Coronary artery (tissue), 2 donors: Measurements from ENCODE around the gene ALG14.
"Not testable (repeated sequence)": the region's sequence is repeated elsewhere in the genome, so short reads cannot be mapped to it uniquely, and the experiment has no call there.

Experiments
- DNase-seq: peaks from one replicate; pipeline ENCODE4 v3.0.0-alpha.2; 2017; ENCODE audit warnings: low spot score
- H3K27ac ChIP-seq, 2 donors: fragments of 200-600 bp; sonication (generic); one replicate each; pipeline ENCODE4 v1.5.1; 2016 to 2019
- H3K4me3 ChIP-seq: fragments of 200-600 bp; sonication (generic); 2 replicates; pipeline ENCODE4 v1.5.1; 2016; ENCODE audit warnings: mild to moderate bottlenecking, moderate library complexity
- TF ChIP-seq, protein P1 (sequence below): fragments of 200-600 bp; sonication (generic); IDR thresholded peaks from one replicate; pipeline ENCODE4 v1.5.1; 2019; ENCODE audit warnings: antibody characterized with exemption

Gene ALG14

DNA sequence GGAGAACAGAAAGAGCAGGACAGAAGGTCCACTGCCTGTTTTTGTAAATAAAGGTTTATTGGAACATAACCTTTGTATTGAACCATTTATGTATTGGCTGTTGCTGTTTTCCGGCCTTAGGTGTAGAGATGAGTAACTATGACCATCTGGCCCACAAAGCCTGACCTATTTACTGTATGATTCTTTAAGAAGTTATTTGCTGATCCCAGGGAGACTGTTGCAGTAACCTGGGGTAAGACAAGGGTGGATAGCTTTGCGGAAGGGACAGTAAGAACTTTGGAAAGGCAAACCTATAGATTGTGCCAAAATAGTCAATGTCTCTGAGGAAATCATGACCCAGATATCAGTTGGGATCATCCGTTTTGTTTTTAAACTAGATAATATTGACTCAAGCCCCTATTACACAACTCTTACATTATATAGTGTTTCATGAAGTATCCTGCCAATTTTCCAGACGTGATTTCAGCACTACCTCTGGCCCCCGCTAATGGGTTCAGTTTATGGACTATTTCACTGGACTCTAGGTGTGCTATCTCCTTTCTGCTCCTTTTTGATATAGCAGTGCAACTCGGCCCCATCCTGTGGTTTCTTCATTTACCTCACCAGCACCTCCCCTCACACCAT is 23.6 kb upstream of the ALG14 start:
- no peak for DNase-seq
- no peak overlapping the region for H3K27ac ChIP-seq
- H3K4me3 ChIP-seq, result no peak overlapping the region
- TF ChIP-seq, protein P1, sequence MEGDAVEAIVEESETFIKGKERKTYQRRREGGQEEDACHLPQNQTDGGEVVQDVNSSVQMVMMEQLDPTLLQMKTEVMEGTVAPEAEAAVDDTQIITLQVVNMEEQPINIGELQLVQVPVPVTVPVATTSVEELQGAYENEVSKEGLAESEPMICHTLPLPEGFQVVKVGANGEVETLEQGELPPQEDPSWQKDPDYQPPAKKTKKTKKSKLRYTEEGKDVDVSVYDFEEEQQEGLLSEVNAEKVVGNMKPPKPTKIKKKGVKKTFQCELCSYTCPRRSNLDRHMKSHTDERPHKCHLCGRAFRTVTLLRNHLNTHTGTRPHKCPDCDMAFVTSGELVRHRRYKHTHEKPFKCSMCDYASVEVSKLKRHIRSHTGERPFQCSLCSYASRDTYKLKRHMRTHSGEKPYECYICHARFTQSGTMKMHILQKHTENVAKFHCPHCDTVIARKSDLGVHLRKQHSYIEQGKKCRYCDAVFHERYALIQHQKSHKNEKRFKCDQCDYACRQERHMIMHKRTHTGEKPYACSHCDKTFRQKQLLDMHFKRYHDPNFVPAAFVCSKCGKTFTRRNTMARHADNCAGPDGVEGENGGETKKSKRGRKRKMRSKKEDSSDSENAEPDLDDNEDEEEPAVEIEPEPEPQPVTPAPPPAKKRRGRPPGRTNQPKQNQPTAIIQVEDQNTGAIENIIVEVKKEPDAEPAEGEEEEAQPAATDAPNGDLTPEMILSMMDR, result no peak

DNA sequence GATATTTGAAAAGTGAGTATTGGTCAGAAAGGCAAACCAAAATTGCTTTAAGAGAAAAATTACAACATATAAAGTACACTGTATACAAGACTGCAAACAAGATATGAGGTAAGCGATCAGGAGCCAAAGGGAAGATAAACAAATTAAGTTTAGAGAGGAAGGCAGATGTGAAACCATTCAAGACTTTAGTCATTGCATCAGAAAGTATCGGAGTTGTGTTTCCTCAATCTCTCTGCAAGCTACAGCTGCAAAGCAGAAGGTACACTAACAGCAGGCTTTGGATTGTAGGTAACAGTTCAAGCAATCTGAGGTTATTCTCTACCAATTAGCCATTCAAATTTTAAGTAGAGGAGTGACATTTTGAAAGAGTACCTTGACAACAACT is 23.1 kb upstream of the ALG14 start:
- Histone ChIP-seq H3K4me3 (no peak overlapping the region), H3K27ac (no peak overlapping the region)
- TF ChIP-seq, protein P1, result no peak
- no peak for DNase-seq

DNA sequence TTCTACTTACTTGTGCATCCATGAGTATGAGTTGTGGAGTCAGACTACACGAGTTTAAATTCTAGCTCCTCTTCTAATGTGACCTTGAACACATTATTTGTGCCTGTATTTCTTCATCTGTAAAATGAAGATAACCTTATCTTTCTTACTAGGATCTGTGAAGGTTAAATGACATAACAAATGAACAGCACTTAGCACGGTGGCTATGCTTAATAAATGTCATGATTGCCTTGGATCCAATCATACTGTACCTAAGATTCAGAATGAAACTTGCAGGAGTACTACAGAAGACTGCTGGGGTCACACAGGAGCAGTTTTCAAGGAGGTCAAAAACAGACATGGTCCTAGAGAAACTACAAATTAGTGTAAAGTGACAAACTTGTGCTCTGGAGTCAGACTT is 22.2 kb upstream of the ALG14 start:
- Histone ChIP-seq H3K27ac (no peak overlapping the region), H3K4me3 (no peak overlapping the region)
- DNase-seq, result no peak
- TF ChIP-seq, protein P1, result no peak

DNA sequence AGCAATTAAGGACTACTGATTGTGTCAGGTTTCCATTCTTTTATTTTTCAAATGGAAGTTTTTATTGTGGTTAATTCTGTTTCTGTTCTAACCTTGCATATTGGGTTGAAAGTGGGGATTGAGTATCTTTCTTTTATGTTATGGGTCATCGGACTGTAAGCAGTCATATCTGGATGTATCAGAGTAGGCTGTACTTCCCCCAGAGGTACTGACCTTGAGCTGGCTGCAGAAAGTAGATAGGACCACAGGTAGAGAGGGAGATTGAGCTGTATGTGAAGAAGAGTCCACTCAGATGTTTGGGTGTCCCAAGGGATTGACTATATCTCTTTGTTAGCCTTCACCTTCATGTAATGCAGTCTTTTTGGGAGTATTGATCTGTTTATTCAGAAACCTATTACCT is 20.5 kb upstream of the ALG14 start:
- no peak for DNase-seq

DNA sequence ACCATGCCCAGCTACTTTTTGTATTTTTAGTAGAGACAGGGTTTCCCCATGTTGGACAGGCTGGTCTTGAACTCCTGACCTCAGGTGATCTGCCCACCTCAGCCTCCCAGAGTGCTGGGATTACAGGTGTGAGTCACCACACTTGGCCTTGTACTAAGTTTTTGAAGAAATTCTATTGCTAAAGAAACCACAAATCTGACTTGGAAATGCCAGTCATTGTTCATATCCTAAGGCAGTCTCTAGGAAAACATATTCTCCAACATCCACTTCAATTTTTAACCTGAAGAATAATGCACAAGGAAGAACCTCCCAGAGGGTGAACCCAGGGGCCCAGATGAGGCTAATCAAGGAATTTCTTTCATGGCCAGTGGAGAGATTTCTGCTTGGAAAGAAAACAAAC is 20.1 kb upstream of the ALG14 start:
- H3K27ac ChIP-seq, H3K4me3 ChIP-seq, DNase-seq: not testable (repeated sequence)

More for the DNA sequence above, 20.5 kb upstream of the ALG14 start:
- Histone ChIP-seq H3K4me3 (no peak overlapping the region), H3K27ac (no peak overlapping the region)
- TF ChIP-seq, protein P1, result no peak

DNA sequence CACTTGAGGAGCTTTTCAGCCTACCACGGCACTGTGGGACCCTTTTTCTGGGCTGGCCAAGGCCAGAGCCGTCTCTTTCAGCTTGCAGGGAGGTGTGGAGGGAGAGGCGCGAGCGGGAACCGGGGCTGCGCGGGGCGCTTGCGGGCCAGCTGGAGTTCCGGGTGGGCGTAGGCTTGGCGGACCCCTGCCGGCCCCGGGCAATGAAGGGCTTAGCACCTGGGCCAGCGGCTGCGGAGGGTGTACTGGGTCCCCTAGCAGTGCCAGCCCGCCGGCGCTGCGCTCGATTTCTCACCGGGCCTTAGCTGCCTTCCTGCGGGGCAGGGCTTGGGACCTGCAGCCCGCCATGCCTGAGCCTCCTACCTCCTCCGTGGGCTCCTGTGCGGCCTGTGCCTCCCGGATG is 18.5 kb upstream of the ALG14 start:
- H3K27ac ChIP-seq, DNase-seq, H3K4me3 ChIP-seq: not testable (repeated sequence)

DNA sequence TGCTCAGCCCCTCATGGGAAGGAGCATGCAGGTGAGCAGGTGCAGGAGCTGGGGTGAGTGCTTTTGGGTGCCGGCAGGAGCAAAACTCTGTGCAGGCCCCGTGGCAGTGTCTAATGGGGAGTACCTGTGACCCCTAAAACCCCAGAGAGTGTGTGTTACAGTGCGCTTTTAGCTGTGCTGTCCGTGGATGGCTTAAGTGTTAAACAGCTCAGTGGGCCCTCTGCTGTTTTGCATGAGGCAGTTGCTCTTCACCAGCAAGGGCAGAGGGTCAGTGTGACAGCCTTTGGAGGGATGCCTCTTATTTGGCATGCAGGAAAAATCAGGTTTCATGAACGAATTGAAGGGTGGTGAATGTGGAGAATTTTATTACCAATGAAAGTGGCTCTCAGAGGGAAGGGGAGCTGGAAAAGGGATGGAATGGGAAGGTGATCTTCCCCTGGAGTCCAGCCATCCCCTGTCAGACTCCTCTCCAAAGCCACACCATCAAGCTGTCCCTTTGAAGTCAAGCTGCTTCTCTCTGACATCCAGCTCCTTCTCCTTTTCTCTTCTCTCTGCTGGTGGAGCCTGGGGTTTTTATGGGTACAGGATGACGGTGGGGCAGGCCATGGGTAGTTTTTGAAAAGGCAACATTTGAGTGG is 17.0 kb upstream of the ALG14 start:
- Histone ChIP-seq H3K27ac (no peak overlapping the region), H3K4me3 (no peak overlapping the region)
- TF ChIP-seq, protein P1, result no peak
- DNase-seq, result no peak

DNA sequence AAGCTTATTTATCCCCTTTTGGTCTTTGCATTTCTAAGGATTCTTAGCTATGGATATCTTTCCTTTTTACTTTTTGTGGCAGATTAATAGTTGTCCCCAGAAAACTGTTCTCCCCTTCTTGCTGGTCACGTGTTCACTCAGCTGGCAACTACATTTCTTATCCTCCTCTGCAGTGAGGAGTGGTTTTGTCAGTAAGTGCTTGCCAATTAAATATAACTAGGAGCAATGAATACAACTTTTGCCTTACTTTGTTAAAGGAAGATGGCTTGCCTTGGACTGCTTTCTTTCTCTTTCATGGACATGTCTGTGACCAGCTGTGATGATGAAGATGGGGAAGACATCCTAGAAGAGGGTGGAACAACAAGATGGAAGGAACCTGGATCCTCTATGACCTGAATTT is 15.6 kb upstream of the ALG14 start:
- no peak overlapping the region for H3K4me3 ChIP-seq
- TF ChIP-seq, protein P1, result no peak
- DNase-seq, result no peak
- H3K27ac ChIP-seq, result peak overlapping the region; percentile 16 to 76
